Heart right ventricle (tissue), 16 donors: Measurements from ENCODE around the gene RIPK4. TPM values are rescaled to one million over a fixed set of nuclear protein-coding genes. Genes with fewer than 3 reads are reported as not detected.

ENCODE experiments used
- ATAC-seq, 8 donors: fragments of 200-7000 bp; cut with Tn5 transposase; one replicate each; pipeline ENCODE4 v1.9.1; 2020; ENCODE audit warnings: mild to moderate bottlenecking in 8 of 8, moderate library complexity in 8 of 8, moderate number of reproducible peaks in 1 of 8
- DNase-seq, 2 donors: peaks; one replicate each; pipeline ENCODE4 v3.0.0-alpha.2; 2020
- H3K27ac ChIP-seq, 10 donors: fragments of 200-600 bp; sonication (generic) in 2 of 10; one replicate each; pipeline versions ENCODE4 v1.5.0 to v1.8.0; 2020 to 2022; ENCODE audit warnings: mild to moderate bottlenecking in 3 of 10
- H3K27me3 ChIP-seq, 7 donors: fragments of 200-600 bp; one replicate each; pipeline ENCODE4 v1.8.0; 2021 to 2022; ENCODE audit warnings: mild to moderate bottlenecking in 2 of 7
- H3K36me3 ChIP-seq, 9 donors: fragments of 200-600 bp; sonication (generic) in 1 of 9; one replicate each; pipeline versions ENCODE4 v1.5.0 to v1.8.0; 2020 to 2022; ENCODE audit warnings: mild to moderate bottlenecking in 2 of 9
- H3K4me1 ChIP-seq, 9 donors: fragments of 200-600 bp; sonication (generic) in 1 of 9; one replicate each; pipeline versions ENCODE4 v1.5.0 to v1.8.0; 2020 to 2022; ENCODE audit warnings: mild to moderate bottlenecking in 4 of 9
- H3K4me3 ChIP-seq, 10 donors: fragments of 200-600 bp; sonication (generic) in 2 of 10; one replicate each; pipeline versions ENCODE4 v1.5.0 to v1.8.0; 2020 to 2022; ENCODE audit warnings: mild to moderate bottlenecking in 7 of 10, moderate library complexity in 2 of 10
- H3K9me3 ChIP-seq, 11 donors: fragments of 200-600 bp in 10 of 11; sonication (generic) in 2 of 11; one replicate each; pipeline versions ENCODE4 v1.5.0 to v1.8.0; 2013 to 2022; ENCODE audit warnings: mild to moderate bottlenecking in 2 of 11, control low read depth in 1 of 11, moderate library complexity in 1 of 11
- CTCF ChIP-seq, 9 donors: fragments of 200-600 bp; sonication (generic) in 2 of 9; IDR thresholded peaks; one replicate each; pipeline versions ENCODE4 v1.5.0 to v1.8.0; 2021 to 2022; ENCODE audit warnings: antibody characterized with exemption in 9 of 9, mild to moderate bottlenecking in 5 of 9, moderate library complexity in 1 of 9
- WGBS, 2 donors: extraction: QIAGEN DNeasy Blood & Tissue Kit; methylation state at CpG; one replicate each; pipeline ENCODE4 v1.1.7; 2013; ENCODE audit warnings: inconsistent platforms in 1 of 2; 5-methylcytosine and 5-hydroxymethylcytosine counted together
- intact Hi-C, 10 donors: fragments of 100-400 bp; cut with DNase I; formaldehyde crosslinking; loops; one replicate each; pipeline versions ENCODE4 v1.11.1 to v1.14.2; 2022
- polyA plus RNA-seq, 2 donors: library from polyadenylated mRNA; stranded (reverse); fragments of 200-250 nt; gene quantifications; one replicate each; pipeline ENCODE4 v1.2.3, GENCODE V29; 2013
- total RNA-seq, 10 donors: library from RNA; stranded (reverse); fragmentation: NEBNext Ultra II Directional in 3 of 10; extraction: Animal tissue kit (Norgen Biotek cat#: 25700) in 3 of 10; gene quantifications; one replicate each; pipeline versions ENCODE4 v1.2.1 to v1.2.4, GENCODE V29; 2021 to 2023
- donor health status: Arrhythmogenic right ventricular cardiomyopathy.
- donor health status: ischemic (EF 13 %, LVEDD 7.1; RV severe dilation, severe dysfunction).
- donor health status: healthy with polysubstance abuse.
- donor health status: DM: no; HTN: yes; CAD: no.
- donor health status: DM: no; HTN: no; CAD: no.
- donor health status: ischemic (EF 25% LVEDD 6.9; RV normal size, moderate dysfunction).
- donor health status: ischemic (EF 25% LVEDD 5.7; RV mildly dilated, moderate dysfunction).
- donor health status: healthy.
- donor health status: DM: yes; HTN: yes; CAD: no.
- donor health status: Ischemic cardiomyopathy.
- donor health status: ischemic (EF 35%, LVEDD 5.7; RV mildly dilated, moderate dysfunction).
- donor health status: nonischemic (EF 11% LVEDD 7.7; RV severe dilation, severe dysfunction).
- donor health status: DM: yes; HTN: yes; CAD: no.
- donor health status: PGD.
- donor health status: ischemic (EF 29% LVEDD 5.4; RV normal size, mild dysfunction).
- donor health status: nonischemic (EF 23%, LVEDD 6.1; RV moderate dilation, normal function).

Gene RIPK4
- total and polyA plus RNA-seq, 12 donors: 0.04 to 0.15 (median 0.07) TPM; not detected in 5

GRCh38 chr21:41712730-41713129 lies 54.1 kb downstream of the RIPK4 start:
- no peak overlapping the region for H3K27ac ChIP-seq
- ATAC-seq: no peak
- intact Hi-C loops: no loop called here
- no peaks in the 10 kb centered on the region for H3K36me3 ChIP-seq
- H3K27me3 ChIP-seq: peaks cover 0 to 86% (median 72%) of the 10 kb centered on the region in 7 donors
- WGBS, 2 donors: 46 to 59% methylated on average over 9 of the region's 9 CpGs
- H3K9me3 ChIP-seq: no peaks in the 10 kb centered on the region
- no peak for TF ChIP-seq CTCF (IDR thresholded peaks at IDR 0.05)
- H3K4me1 ChIP-seq: no peaks in the 10 kb centered on the region
- DNase-seq: no peak
- H3K4me3 ChIP-seq: no peak overlapping the region

GRCh38 chr21:41712201-41712600 lies 54.7 kb downstream of the RIPK4 start:
- WGBS, 2 donors: 32 to 45% methylated on average over 18 of the region's 18 CpGs
- Histone ChIP-seq H3K9me3 (peaks cover 0 to 1% (median 0%) of the 10 kb centered on the region in 11 donors), H3K27me3 (peaks cover 0 to 81% (median 67%) of the 10 kb centered on the region in 7 donors), H3K4me1 (no peaks in the 10 kb centered on the region), H3K4me3 (no peak overlapping the region), H3K27ac (no peak overlapping the region), H3K36me3 (no peaks in the 10 kb centered on the region)
- TF ChIP-seq CTCF (IDR thresholded peaks at IDR 0.05): no peak
- intact Hi-C loops: no loop called here
- DNase-seq: no peak
- no peak for ATAC-seq

DNA sequence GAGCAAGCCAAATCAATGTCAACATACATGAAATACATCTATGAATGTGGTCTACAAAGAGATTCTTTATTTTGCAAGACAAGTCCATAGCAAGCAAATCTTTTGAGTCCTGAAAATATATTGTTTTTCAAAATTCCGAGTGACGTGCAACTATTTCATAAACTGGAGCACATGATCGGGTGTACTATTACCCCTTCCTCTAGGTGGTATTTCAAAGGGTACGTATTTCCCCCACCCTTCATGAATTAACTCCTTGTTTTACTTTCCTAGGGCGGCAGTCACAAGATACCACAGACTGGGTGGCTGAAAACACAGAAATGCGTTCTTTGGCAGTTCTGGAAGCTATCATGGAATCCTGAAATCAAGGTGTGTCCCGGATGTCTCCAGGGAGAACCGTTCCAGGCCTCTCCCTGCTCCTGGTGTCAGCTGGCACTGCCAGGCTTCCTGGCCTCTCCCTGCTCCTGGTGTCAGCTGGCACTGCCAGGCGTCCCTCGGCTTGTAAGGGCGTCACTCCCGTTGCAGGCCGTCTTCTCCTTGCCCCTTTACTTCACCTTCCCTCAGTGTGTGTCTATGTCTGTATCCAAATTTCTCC lies 55.3 kb downstream of the RIPK4 start:
- Histone ChIP-seq H3K4me3 (no peak overlapping the region), H3K27me3 (peaks cover 0 to 76% (median 61%) of the 10 kb centered on the region in 7 donors), H3K4me1 (no peaks in the 10 kb centered on the region), H3K36me3 (no peaks in the 10 kb centered on the region), H3K9me3 (peaks cover 0 to 5% (median 0%) of the 10 kb centered on the region in 11 donors), H3K27ac (no peak overlapping the region)
- no peak for TF ChIP-seq CTCF (IDR thresholded peaks at IDR 0.05)
- WGBS, 2 donors: 69 to 70% methylated on average over 13 of the region's 13 CpGs
- intact Hi-C loops: no loop called here
- DNase-seq (no peak), ATAC-seq (no peak)

DNA sequence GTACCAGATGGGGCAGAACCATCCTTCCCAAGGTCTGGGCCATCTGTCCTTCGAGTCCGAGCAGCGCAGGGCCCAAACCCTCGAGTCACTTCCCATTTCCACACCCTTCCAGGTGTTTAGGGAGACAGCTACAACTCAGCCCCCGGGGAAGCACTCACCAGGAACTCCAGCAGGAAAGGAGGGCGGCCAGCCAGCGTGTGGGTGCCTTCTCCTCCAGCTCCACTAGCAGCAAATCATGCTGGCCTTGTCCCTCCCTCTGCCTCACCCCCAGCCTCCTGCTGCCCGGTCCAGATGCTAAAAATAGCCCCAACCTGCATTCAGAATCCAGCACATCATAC lies 56.1 kb downstream of the RIPK4 start:
- DNase-seq (no peak), ATAC-seq (no peak)
- Histone ChIP-seq H3K4me3 (no peak overlapping the region), H3K27ac (no peak overlapping the region), H3K36me3 (no peaks in the 10 kb centered on the region), H3K4me1 (no peaks in the 10 kb centered on the region), H3K27me3 (peaks cover 0 to 69% (median 63%) of the 10 kb centered on the region in 7 donors), H3K9me3 (peaks cover 0 to 5% (median 0%) of the 10 kb centered on the region in 11 donors)
- no peak for TF ChIP-seq CTCF (IDR thresholded peaks at IDR 0.05)
- WGBS, 2 donors: 61 to 74% methylated on average over 8 of the region's 8 CpGs
- intact Hi-C loops: no loop called here
